ENCODE data around the gene POLRMT.

- no peak for TF ChIP-seq CTCF (conservative IDR thresholded peaks at IDR 0.05)
- no peak for TF ChIP-seq ZFX (IDR thresholded peaks at IDR 0.05)
These were observed 714 bp downstream of the POLRMT start for GRCh38 chr19:632579-633067.

Measured in C4-2B (cell line).